Stimulated activated CD4-positive, alpha-beta T cell treated with anti-CD3 and anti-CD28 coated beads, Interleukin-1b, Interleukin-23, amount 100 ng/mL, for 1 hour (primary cell): Measurements from ENCODE around the gene GDI2.
"Not testable (repeated sequence)": the region's sequence is repeated elsewhere in the genome, so short reads cannot be mapped to it uniquely, and the experiment has no call there.

Experiments used
- DNase-seq, 2 donors: peaks; one replicate each; pipeline ENCODE4 v3.0.0-alpha.2; 2020; ENCODE audit warnings: low read depth in 2 of 2

Gene GDI2

DNA sequence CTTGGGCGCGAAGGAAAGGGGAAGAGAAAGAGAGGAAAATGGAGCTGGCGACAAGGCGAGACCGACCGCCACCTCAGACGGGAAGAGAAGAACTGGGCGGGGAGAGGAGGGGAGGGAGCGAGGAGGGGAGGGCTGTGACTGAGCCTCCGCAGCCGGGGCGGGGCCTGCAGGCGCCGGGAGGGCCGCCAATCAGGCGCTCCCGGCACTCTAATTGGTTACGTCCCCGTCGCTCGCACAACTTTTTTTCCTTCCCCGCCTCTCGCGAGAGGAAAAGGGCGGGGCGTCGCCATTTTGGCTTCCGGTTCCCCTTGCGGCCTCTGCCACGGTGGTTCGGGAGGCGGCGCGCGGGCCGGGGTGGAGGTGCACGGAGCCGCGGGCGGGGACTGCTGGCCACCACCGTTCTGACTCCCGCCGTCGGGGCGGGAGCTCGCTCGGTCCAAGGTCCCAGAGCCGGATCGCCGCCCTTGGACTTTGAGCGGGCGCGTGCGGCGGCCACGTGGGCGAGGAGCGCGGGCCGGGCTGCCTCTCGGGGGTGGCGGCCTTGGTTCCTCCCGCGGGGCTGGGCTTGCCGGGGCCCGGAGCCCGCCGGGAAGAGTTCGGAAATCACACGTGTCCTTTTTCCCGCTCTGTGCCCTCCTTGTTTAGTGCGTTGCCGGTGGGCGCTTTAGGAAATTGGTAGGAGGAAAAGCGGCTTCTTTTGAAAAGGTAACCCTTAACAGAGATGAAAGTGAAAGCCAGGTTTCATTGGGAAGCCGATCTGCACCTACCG lies at the start of gene GDI2:
Gene GDI2 (minus strand): TSS at position 94 of the 769 bp plus-strand sequence. CDS start 176 bp downstream, outside the sequence.
- peak; percentile 88 to 94 for DNase-seq

DNA sequence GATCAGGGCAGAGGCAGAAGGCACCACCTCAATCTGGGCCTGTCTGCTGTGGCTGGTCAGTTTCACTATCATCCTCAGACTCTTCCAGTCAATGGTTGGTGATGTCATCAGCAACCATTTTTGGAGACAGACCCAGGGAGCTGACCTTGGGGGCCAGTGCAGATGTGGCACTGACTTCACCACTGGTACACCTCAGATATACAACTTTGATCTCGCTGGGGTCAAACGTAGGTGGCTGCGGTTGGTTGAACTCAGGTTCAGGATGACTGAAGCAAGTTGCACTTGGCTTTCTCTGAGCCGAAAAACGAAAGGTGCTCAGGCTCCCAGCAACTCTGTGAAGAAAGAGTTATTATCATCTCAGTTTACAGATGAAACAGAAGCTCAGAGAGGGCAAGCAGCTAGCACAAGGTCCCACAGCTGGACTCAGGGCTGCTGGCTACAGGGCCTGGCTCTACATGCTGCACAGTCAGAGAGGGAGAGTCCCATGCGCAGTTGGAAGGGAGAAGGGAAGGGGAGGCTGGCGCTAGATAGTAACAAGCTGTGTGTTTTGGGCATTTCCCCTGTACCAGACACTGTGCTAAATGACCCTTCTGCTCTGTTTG lies 49.2 kb upstream of the GDI2 start:
- no peak for DNase-seq

- no peak for DNase-seq
These were observed 46.8 kb upstream of the GDI2 start for GRCh38 chr10:5860066-5860465.

GRCh38 chr10:5858811-5859210 lies 45.6 kb upstream of the GDI2 start:
- DNase-seq = no peak

GRCh38 chr10:5856701-5857004 lies 43.4 kb upstream of the GDI2 start:
- DNase-seq = no peak

GRCh38 chr10:5855979-5856700 lies 42.9 kb upstream of the GDI2 start:
- DNase-seq = no peak

- no peak for DNase-seq
These were observed 40.9 kb upstream of the GDI2 start for GRCh38 chr10:5854131-5854475.

DNA sequence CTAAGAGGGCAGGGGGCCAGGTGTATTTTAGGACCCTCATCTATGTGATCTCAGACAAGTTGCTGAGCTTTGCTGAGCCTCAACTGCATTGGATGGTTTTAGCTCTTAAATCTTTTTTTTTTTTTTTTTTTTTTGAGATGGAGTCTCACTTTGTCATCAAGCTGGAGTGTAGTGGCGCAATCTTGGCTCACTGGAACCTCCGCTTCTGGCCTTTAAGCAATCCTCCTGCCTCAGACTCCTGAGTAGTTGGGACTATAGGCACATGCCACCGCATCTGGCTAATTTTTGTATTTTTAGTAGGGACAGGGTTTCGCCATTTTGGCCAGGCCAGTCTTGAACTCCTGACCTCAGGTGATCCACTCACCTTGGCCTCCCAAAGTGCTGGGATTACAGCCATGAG lies 33.4 kb upstream of the GDI2 start:
- DNase-seq = not testable (repeated sequence)

- DNase-seq = no peak
These were observed 31.3 kb upstream of the GDI2 start for GRCh38 chr10:5844345-5845055.

DNA sequence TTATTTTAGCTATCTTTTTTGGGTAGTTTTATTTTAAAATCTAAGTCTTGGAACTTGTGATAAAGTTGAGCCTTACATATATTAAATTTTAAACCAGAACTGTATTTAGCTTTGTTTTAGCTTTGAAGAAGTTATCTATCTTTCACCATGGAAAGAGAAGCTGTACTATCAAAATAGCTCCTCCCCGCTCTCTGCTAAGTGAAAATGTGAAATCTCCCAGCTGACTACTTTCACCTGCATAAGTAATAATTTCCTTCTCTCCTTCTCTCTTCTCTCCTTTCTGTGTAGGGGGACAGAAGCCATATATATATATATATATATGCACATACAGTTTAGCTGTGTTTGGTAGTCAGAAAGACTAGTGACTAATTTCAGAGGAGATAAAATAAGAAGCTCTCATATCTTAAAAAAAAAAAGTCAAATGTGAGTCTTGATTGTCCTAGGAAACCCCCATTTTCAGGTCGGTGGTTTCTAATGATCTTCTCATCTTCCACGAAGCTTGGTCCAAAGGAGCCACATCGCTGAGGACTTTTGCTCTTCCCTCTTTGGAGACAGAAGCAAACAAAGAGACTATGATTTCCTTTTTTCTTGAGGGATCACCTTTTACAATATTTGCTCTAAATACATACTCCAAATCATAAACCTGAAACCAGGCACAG lies 30.6 kb upstream of the GDI2 start:
- DNase-seq = no peak

- no peak for DNase-seq
These were observed 28.7 kb upstream of the GDI2 start for GRCh38 chr10:5841965-5842364.

DNA sequence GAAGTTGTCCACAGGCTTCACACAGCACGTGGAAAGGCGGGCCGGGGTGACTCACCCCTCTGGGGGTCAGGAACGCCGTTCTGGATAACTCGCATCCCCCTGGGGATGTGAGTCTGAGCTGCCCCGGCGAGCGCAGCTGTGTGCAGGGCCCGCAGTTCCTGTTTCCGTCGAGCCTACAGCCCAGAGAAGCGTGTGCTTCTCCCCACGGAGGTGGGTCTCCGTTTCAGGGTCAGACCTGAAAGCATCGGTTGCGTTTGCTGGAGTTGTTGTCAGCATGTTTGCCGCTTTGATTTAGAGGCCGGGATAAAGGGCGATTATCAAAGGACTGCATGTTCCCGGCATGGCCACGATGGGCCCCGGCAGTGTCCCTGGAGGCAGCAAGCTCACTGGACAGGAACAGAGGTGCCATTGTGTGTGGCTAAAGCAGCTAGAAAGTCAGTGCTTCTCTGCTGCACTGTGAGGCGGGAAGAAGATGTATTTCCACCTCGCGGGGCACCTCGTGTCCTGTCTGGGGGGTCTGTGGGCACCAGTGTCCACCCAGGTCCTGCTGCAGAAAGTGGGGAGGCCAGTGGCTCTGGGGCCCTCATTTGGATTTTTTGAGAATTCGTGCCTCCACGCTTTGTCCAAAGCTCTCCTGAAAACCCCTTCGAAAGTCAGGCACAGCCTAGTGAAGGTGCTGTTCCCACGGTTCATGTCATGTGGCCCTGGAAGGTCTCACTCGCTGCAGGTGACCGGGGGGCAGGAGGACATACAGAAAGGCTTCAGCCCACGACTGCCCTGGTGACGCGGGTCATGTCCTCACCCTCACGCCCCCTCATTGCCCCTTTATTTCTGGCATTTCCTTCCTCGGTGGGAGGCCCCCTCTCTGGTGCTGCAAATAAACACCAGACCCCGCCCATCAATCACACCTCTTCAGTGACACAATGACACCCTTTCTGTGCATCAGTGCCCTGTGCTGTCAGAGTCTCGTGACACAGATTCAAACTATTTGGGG lies 27.4 kb upstream of the GDI2 start:
- no peak for DNase-seq

DNA sequence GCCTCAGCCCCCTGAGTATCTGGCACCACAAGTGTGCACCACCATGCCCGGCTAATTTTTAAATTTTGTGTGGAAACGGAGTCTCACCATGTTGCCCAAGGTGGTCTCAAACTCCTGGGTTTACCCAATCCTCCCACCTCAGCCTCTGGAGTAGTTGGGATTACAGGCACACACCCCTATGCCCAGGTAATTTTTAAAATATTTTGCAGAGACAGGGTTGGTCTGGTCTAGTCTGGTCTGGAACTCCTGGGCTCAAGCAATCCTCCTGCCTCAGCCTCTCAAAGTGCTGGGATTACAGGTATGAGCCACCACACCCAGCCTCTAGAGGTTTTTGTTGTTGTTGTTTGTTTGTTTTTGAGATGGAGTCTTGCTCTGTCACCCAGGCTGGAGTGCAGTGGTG lies 22.9 kb upstream of the GDI2 start:
- not testable (repeated sequence) for DNase-seq

GRCh38 chr10:5835446-5836095 lies 22.3 kb upstream of the GDI2 start:
- DNase-seq = no peak

GRCh38 chr10:5833814-5834213 lies 20.6 kb upstream of the GDI2 start:
- DNase-seq = no peak

DNA sequence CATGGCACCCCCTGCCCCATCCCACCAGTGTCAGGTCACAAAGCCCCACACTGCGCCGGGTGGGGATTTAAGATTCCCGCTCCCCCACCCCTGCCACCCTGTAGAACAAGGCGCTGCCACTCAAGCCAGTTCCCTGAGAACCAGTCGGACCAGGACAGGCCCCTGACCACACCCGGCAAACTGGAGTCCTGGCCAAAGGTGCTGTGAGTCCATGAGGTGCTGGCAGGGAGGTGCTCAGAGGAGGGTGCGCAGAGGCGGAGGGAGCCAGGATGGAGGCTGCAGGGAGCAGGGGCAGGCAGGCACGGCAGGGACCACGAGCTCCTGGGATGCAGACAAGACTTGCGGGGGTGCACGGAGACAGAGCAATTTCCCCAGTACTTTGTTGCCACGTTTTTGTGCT lies 19.7 kb upstream of the GDI2 start:
- no peak for DNase-seq

DNA sequence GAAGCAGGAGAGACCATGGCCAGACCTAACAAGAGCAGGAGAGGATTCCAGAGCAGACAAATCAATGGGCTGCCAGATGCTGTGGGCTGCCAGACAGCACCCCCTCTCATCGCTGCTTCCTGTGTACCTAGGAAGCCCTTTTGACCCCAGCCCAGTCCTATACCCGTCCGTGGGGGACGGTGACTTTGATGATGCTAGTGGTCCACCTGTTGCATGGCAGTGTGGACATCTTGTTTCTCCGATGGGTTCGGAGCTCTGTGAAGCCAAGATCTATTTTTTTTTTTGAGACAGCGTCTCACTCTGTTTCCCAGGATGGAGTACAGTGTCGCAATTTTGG lies 18.2 kb upstream of the GDI2 start:
- no peak for DNase-seq

- no peak for DNase-seq
These were observed 17.6 kb upstream of the GDI2 start for GRCh38 chr10:5830629-5831445.

GRCh38 chr10:5829267-5829666 lies 16.0 kb upstream of the GDI2 start:
- DNase-seq = no peak

- DNase-seq = no peak
These were observed 15.5 kb upstream of the GDI2 start for GRCh38 chr10:5828725-5829124.
